OCI-LY1 (cell line): ENCODE measurements around the gene SHROOM4.

ENCODE experiments used
- H2AFZ ChIP-seq: fragments of 200-600 bp; sonication (generic), shearing (Covaris generic); 2 replicates; pipeline ENCODE4 v1.6.0; 2014; ENCODE audit warnings: antibody characterized with exemption, mild to moderate bottlenecking, low read length
- H3F3A ChIP-seq: fragments of 200-600 bp; sonication (generic), shearing (Covaris generic); 2 replicates; pipeline ENCODE4 v1.6.0; 2014; ENCODE audit warnings: mild to moderate bottlenecking, antibody characterized with exemption, low read length, moderate library complexity; ENCODE audit not compliant: insufficient read depth
- H3K27ac ChIP-seq: fragments of 200-600 bp; sonication (generic); 2 replicates; pipeline ENCODE4 v1.5.1; 2014; ENCODE audit warnings: low read length, mixed run types, mild to moderate bottlenecking, low read depth; ENCODE audit not compliant: poor library complexity, severe bottlenecking
- H3K27me3 ChIP-seq: fragments of 200-600 bp; sonication (generic); 2 replicates; pipeline ENCODE4 v1.6.0; 2014; ENCODE audit warnings: antibody characterized with exemption, mild to moderate bottlenecking, low read length, moderate library complexity; ENCODE audit not compliant: insufficient read depth
- H3K36me3 ChIP-seq: fragments of 200-600 bp; sonication (generic); 2 replicates; pipeline ENCODE4 v1.6.1; 2014; ENCODE audit warnings: mild to moderate bottlenecking, antibody characterized with exemption, low read length, moderate library complexity, mixed read lengths; ENCODE audit not compliant: insufficient read depth
- H3K4me1 ChIP-seq: fragments of 200-600 bp; sonication (generic); 2 replicates; pipeline ENCODE4 v1.5.1; 2014; ENCODE audit warnings: mild to moderate bottlenecking, low read length, moderate library complexity; ENCODE audit not compliant: insufficient read depth, severe bottlenecking
- H3K4me2 ChIP-seq: fragments of 200-600 bp; sonication (generic), shearing (Covaris generic); 2 replicates; pipeline ENCODE4 v1.6.1; 2014; ENCODE audit warnings: low read length
- H3K4me3 ChIP-seq: fragments of 200-600 bp; sonication (generic); 2 replicates; pipeline ENCODE4 v1.5.1; 2014; ENCODE audit warnings: low read length, low read depth, mild to moderate bottlenecking, mixed read lengths; ENCODE audit not compliant: poor library complexity, severe bottlenecking
- H3K79me2 ChIP-seq: fragments of 200-600 bp; shearing (Covaris generic); 2 replicates; pipeline ENCODE4 v1.6.1; 2016; ENCODE audit warnings: mixed run types, low read length, mixed read lengths; ENCODE audit not compliant: insufficient read depth
- H3K9ac ChIP-seq: fragments of 200-600 bp; sonication (generic), shearing (Covaris generic); 2 replicates; pipeline ENCODE4 v1.6.1; 2014; ENCODE audit warnings: mild to moderate bottlenecking, low read length, mixed read lengths
- H3K9me2 ChIP-seq: fragments of 200-600 bp; sonication (generic), shearing (Covaris generic); 2 replicates; pipeline ENCODE4 v1.6.1; 2014; ENCODE audit warnings: low read depth, mild to moderate bottlenecking, low read length, mixed read lengths
- H3K9me3 ChIP-seq: fragments of 200-600 bp; shearing (Covaris generic); 2 replicates; pipeline ENCODE4 v1.6.1; 2014; ENCODE audit warnings: low read length, mixed read lengths
- H4K20me1 ChIP-seq: fragments of 200-600 bp; sonication (generic), shearing (Covaris generic); 2 replicates; pipeline ENCODE4 v1.6.0; 2016; ENCODE audit warnings: mild to moderate bottlenecking, low read length; ENCODE audit not compliant: insufficient read depth
- CTCF ChIP-seq: fragments of 200-600 bp; sonication (generic), shearing (Covaris generic); IDR thresholded peaks from 2 replicates; pipeline ENCODE4 v1.5.1; 2017; ENCODE audit warnings: mild to moderate bottlenecking, antibody characterized with exemption, low read length, moderate library complexity, mixed read lengths
- EZH2 ChIP-seq: fragments of 200-600 bp; sonication (generic), shearing (Covaris generic); IDR thresholded peaks from 2 replicates; pipeline ENCODE4 v1.8.0; 2017; ENCODE audit warnings: borderline replicate concordance, mixed run types, mild to moderate bottlenecking, antibody characterized with exemption, low read length, moderate library complexity, mixed read lengths

The SHROOM4 gene

DNA sequence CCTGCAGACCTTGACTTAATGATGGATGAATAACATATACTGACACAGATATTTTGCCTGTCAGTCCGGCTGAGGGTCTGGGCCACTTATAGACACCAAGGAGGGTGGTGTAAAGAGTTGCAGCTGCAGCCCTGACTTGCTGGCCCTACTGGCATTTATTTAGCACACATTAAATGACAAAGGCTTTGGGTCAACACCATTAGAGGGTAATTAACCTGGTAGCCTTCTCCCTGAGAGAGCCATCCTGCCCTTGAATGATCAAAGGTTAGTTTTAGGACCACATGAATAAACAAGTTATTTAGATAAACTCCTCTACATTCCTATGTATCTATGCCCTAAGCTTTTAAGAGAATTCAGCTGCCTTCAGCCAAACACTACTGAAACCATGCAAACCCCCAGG lies 232.6 kb downstream of the SHROOM4 start:
- H3K79me2 ChIP-seq: no peaks in the 10 kb centered on the region
- no peak overlapping the region for H3K27ac ChIP-seq
- no peak for TF ChIP-seq CTCF
- no peak for TF ChIP-seq EZH2
- no peaks in the 10 kb centered on the region for H3F3A ChIP-seq
- H3K9ac ChIP-seq: no peak overlapping the region
- no peaks in the 10 kb centered on the region for H3K4me1 ChIP-seq
- no peak overlapping the region for H3K4me2 ChIP-seq
- H3K27me3 ChIP-seq: no peaks in the 10 kb centered on the region
- H3K9me2 ChIP-seq: no peaks in the 10 kb centered on the region
- H3K9me3 ChIP-seq: no peaks in the 10 kb centered on the region
- no peaks in the 10 kb centered on the region for H3K36me3 ChIP-seq
- H2AFZ ChIP-seq: no peak overlapping the region
- H3K4me3 ChIP-seq: no peak overlapping the region
- no peaks in the 10 kb centered on the region for H4K20me1 ChIP-seq

GRCh38 chrX:50579955-50580354 lies 234.0 kb downstream of the SHROOM4 start:
- no peak overlapping the region for H3K4me2 ChIP-seq
- H3K9ac ChIP-seq: no peak overlapping the region
- H3F3A ChIP-seq: no peaks in the 10 kb centered on the region
- no peaks in the 10 kb centered on the region for H3K9me2 ChIP-seq
- TF ChIP-seq EZH2: no peak
- peak; percentile 63 for TF ChIP-seq CTCF
- no peaks in the 10 kb centered on the region for H3K36me3 ChIP-seq
- H3K4me1 ChIP-seq: no peaks in the 10 kb centered on the region
- no peaks in the 10 kb centered on the region for H3K27me3 ChIP-seq
- H2AFZ ChIP-seq: no peak overlapping the region
- H3K9me3 ChIP-seq: no peaks in the 10 kb centered on the region
- no peaks in the 10 kb centered on the region for H4K20me1 ChIP-seq
- no peak overlapping the region for H3K4me3 ChIP-seq
- no peak overlapping the region for H3K27ac ChIP-seq
- no peaks in the 10 kb centered on the region for H3K79me2 ChIP-seq

DNA sequence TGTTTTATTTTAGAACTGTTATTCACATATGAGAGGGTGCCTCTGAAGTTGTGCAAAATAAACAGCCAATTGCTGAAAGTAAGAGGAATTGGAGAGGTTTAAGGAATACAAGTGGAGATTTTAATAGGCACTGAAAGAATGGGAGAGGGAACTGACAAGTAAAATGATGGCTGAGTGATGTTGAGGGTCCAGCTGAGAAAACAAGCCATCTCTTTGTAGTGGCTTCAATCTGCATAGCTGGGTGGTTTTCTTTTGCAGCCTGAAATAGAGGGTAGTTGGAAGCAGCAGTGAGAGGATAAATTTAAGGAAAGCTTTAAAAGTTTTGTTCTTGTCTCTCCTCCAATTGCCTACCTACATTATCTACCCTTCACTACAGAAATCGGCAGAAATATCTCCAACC lies 236.7 kb downstream of the SHROOM4 start:
- H4K20me1 ChIP-seq: no peaks in the 10 kb centered on the region
- H3K27ac ChIP-seq: no peak overlapping the region
- H3K4me3 ChIP-seq: no peak overlapping the region
- no peak overlapping the region for H3K4me2 ChIP-seq
- H3K27me3 ChIP-seq: no peaks in the 10 kb centered on the region
- no peaks in the 10 kb centered on the region for H3K36me3 ChIP-seq
- no peak for TF ChIP-seq EZH2
- no peak for TF ChIP-seq CTCF
- no peaks in the 10 kb centered on the region for H3F3A ChIP-seq
- H3K79me2 ChIP-seq: no peaks in the 10 kb centered on the region
- H3K4me1 ChIP-seq: no peaks in the 10 kb centered on the region
- H3K9ac ChIP-seq: no peak overlapping the region
- no peak overlapping the region for H2AFZ ChIP-seq
- no peaks in the 10 kb centered on the region for H3K9me3 ChIP-seq
- no peaks in the 10 kb centered on the region for H3K9me2 ChIP-seq
